ENCODE measurements around the gene C6orf15.
"Not testable (repeated sequence)": the region's sequence is repeated elsewhere in the genome, so short reads cannot be mapped to it uniquely, and the experiment has no call there.

C6orf15 gene

DNA sequence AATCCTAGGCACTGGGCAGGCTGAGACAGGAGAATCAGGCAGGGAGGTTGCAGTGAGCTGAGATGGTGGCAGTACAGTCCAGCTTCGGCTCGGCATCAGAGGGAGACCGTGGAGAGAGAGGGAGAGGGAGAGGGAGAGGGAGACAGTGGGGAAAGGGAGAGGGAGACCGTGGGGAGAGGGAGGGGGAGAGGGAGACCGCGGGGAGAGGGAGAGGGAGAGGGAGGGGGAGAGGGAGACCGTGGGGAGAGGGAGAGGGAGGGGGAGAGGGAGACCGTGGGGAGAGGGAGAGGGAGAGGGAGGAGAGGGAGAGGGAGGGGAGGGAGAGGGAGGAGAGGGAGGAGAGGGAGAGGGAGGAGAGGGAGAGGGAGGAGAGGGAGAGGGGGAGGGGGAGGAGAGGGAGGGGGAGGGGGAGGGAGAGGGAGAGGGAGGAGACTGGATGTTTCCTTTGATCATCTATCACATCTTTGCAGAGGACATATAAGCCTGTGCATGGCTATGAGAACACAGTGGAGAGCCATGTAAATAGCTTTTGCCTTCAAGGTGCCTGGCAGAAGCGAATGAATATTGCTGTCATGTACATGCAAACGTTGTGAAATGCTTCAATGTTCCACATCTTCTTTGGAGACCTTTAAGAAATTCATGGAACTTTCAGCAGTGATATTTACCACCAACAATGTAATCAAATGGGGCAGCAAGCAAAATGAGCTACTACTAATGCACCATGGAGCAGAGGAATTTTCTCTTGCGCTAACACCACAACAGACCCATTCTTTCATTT lies 44.3 kb downstream of the C6orf15 start:
- peak; percentile 68 for DNase-seq (ENCODE audit: low spot score)

DNA sequence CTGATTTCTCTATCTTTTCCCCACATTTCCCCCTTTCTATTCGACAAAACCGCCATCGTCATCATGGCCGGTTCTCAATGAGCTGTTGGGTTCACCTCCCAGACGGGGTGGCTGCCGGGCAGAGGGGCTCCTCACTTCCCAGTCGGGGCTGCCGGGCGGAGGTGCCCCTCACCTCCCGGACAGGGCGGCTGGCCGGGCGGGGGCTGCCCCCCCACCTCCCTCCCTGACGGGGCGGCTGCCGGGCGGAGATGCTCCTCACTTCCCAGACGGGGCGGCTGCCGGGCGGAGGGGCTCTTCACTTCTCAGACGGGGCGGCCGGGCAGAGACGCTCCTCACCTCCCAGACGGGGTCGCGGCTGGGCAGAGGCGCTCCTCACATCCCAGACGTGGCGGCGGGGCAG lies 45.3 kb downstream of the C6orf15 start:
- DNase-seq (ENCODE audit: low spot score): not testable (repeated sequence)

DNA sequence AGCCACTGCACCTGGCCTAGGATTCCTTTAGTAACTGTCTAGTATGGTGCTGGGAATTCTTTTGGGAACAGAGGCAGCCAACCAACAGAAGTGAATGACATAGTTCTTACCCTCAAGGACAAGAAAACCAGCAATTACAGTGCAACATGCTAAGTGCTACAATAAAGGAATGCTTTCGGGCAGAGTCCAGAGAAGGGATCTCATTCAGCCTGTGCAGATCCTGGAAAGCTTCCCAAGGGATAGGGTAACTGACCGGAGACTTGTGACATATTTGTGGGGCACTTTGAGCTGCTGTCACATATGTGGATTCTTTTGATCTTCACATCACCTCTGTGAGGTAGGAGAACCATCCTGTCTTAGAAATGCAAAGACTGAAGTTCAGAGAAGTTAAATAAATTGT lies 46.8 kb downstream of the C6orf15 start:
- DNase-seq (ENCODE audit: low spot score): no peak

- DNase-seq (ENCODE audit: low spot score): no peak
Observed at GRCh38 chr6:31063906-31064435, 48.4 kb downstream of the C6orf15 start.
